Fibroblast of mammary gland (primary cell): Measurements from ENCODE around the gene KY.

Experiments
- DNase-seq: peaks from one replicate; pipeline ENCODE4 v3.0.0-alpha.2; 2010; ENCODE audit warnings: low read depth
- H3K4me3 ChIP-seq: 2 replicates; pipeline ENCODE4 v1.5.1; 2011; ENCODE audit warnings: low read depth, mild to moderate bottlenecking, low read length, moderate library complexity; ENCODE audit not compliant: control insufficient read depth
- TF ChIP-seq, protein P1 (sequence below): conservative IDR thresholded peaks from 2 replicates; pipeline ENCODE4 v1.5.1; 2011; ENCODE audit warnings: low read depth, low read length, inconsistent platforms; ENCODE audit not compliant: control insufficient read depth, insufficient read depth

Gene KY

DNA sequence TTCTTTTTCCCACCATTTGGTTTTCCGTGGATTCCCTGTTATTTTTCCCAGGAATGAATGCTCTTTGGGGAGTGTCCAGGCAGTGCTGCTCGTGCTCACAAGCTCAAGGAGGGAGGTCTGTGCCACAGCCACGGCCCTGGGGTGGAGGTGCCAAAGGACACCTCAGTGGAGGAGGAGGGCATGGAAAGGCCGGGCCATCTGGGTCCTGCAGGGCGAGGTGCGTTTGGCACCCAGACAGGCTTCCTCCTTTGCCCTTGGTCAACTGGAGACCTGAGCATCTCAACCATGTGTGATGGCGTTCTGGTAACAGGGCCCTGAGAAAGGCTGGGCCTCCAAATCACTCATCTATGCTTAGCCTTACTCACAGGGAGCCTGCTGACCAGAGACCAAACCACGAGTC is 25.4 kb downstream of the KY start:
- no peak for DNase-seq
- TF ChIP-seq, protein P1, sequence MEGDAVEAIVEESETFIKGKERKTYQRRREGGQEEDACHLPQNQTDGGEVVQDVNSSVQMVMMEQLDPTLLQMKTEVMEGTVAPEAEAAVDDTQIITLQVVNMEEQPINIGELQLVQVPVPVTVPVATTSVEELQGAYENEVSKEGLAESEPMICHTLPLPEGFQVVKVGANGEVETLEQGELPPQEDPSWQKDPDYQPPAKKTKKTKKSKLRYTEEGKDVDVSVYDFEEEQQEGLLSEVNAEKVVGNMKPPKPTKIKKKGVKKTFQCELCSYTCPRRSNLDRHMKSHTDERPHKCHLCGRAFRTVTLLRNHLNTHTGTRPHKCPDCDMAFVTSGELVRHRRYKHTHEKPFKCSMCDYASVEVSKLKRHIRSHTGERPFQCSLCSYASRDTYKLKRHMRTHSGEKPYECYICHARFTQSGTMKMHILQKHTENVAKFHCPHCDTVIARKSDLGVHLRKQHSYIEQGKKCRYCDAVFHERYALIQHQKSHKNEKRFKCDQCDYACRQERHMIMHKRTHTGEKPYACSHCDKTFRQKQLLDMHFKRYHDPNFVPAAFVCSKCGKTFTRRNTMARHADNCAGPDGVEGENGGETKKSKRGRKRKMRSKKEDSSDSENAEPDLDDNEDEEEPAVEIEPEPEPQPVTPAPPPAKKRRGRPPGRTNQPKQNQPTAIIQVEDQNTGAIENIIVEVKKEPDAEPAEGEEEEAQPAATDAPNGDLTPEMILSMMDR, result no peak

DNA sequence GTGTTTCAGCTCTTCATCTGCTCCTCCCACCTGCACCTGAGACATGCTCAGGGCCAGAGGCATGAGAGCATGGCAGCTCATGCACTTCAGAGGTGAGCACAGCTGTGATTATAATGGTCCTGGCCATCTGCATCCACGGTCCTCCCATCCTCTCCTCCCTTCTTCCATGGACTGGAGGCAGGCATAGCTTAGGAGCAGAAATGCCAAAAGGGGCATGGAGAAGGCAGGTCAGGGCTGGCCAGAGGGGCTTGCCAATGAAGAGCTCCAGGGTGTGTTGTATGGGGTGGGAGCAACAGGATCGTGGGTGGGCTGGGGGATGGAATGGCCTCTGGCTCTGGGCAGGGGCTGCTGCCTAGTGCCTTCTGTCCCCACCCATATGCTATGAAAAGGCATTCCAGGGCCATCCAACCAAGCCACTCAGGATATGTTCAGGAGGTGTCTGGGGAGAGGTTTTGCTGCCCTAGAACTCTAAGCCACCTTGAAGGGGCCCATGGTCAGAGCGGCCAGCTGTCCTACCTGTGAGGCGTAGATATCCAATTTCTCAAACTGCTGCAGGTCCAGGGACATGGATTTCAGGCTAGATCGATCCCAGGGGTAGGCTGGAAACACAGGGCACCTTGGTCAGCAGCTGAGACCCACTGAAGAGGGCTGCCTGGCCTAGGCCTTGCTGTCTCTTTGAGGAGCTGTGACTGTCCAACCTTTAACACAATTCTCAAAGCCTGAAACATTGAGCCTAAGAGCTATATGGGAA is 26.1 kb downstream of the KY start:
- H3K4me3 ChIP-seq, result no peak overlapping the region
- TF ChIP-seq, protein P1, result no peak
- DNase-seq, result no peak

More for the DNA sequence above, 25.4 kb downstream of the KY start:
- H3K4me3 ChIP-seq, result no peak overlapping the region

DNA sequence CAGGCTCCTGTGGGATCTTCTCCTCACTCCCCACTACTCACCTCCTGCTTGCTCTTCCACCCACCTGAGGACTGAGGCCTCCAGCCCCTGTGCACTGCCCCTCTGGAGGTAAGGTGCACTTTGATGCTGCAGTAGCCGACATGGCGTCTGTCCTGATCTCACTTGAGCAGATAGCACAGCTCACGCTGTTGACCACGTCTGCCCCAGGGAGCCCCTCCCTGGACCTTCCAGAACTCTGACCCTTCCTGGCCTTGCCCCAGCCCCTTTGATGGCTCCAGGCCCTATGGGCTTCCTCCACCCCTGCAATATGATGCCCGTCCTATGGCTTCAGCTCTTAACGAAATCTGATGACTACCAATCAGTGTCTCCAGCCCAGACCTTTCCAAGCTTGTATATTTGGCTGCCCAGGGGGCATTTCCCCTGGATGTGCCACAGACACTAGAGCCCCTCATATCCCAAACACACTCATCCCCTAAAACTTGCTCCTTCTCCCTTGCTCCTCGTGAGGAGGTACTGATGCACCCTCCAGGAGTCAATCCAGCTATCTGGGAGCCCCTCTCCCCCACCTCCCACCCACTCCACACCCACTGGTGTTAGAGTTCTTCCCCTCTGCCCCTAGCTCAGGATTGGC is 27.1 kb downstream of the KY start:
- TF ChIP-seq, protein P1, result no peak
- H3K4me3 ChIP-seq, result no peak overlapping the region
- DNase-seq, result no peak

DNA sequence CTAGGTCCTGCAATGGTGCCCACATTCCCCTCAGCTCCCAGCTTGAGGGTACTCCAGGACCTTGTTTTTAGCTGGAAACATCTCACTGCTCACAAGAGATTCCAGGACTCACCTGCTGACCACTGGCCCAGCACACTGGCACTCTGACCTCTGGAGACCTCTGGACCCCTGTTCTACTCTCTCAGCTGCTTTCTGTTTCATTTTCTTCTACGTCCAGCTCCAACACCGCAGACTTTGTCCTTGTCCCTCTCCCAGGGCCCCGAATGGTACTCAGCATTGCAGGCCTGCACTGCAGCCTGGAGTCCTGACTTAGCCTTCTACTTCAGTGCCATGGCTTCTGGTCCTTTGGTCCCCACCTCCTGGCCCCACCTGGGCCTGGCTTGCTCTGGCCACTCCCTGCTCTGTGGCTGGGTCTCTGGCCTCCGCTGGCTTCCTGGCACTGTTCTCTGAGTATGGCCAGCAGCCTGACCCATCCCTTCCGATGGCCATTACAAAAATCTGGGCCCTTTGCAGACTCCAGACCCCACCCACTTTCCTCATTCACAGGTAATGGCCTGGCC is 27.9 kb downstream of the KY start:
- no peak for DNase-seq
- no peak overlapping the region for H3K4me3 ChIP-seq
- TF ChIP-seq, protein P1, result no peak

GRCh38 chr3:134621854-134622253 is 29.0 kb downstream of the KY start:
- H3K4me3 ChIP-seq, result no peak overlapping the region
- TF ChIP-seq, protein P1, result no peak

GRCh38 chr3:134620476-134621115 is 30.2 kb downstream of the KY start:
- H3K4me3 ChIP-seq, result no peak overlapping the region
- DNase-seq, result no peak
- TF ChIP-seq, protein P1, result no peak

More at GRCh38 chr3:134621854-134622253, 29.0 kb downstream of the KY start:
- DNase-seq, result peak; percentile 24
